Kidney (tissue), 14 donors: ENCODE measurements around the gene TGFB1. TPM values are rescaled to one million over a fixed set of nuclear protein-coding genes. Genes with fewer than 3 reads are reported as not detected.

Experiments used
- DNase-seq, 5 donors: peaks; one replicate each; pipeline ENCODE4 v3.0.0-alpha.2; 2013 to 2020
- FAIRE-seq: peaks from 2 replicates; lab custom pipeline; 2012; peaks lifted over from hg19 to GRCh38; lab: Jason Lieb, UNC
- H3K27ac ChIP-seq, 2 donors: one replicate each; pipeline ENCODE4 v1.7.0; 2013; ENCODE audit warnings: low read depth in 2 of 2, low read length in 2 of 2, inconsistent platforms in 1 of 2
- H3K27me3 ChIP-seq: one replicate; pipeline ENCODE4 v1.7.1; 2013; ENCODE audit warnings: low read length, inconsistent platforms; ENCODE audit not compliant: control insufficient read depth, insufficient read depth
- H3K36me3 ChIP-seq, 3 donors: one replicate each; pipeline versions ENCODE4 v1.7.0 to v1.7.1; 2013; ENCODE audit warnings: low read length in 3 of 3, control low read depth in 1 of 3, inconsistent platforms in 1 of 3; ENCODE audit not compliant: insufficient read depth in 3 of 3, control insufficient read depth in 2 of 3
- H3K4me1 ChIP-seq, 3 donors: one replicate each; pipeline versions ENCODE4 v1.7.0 to v1.7.1; 2013; ENCODE audit warnings: low read length in 3 of 3, inconsistent platforms in 1 of 3, low read depth in 1 of 3; ENCODE audit not compliant: control insufficient read depth in 2 of 3, insufficient read depth in 2 of 3
- H3K4me3 ChIP-seq, 3 donors: one replicate each; pipeline versions ENCODE4 v1.7.0 to v1.8.1; 2013; ENCODE audit warnings: low read length in 3 of 3, control low read depth in 1 of 3, inconsistent platforms in 1 of 3
- H3K9ac ChIP-seq, 3 donors: one replicate each; pipeline versions ENCODE4 v1.7.0 to v1.7.1; 2013; ENCODE audit warnings: low read length in 3 of 3, control low read depth in 1 of 3, inconsistent platforms in 1 of 3
- H3K9me3 ChIP-seq, 3 donors: one replicate each; pipeline versions ENCODE4 v1.7.0 to v1.7.1; 2013; ENCODE audit warnings: low read length in 3 of 3, control low read depth in 1 of 3, inconsistent platforms in 1 of 3; ENCODE audit not compliant: control insufficient read depth in 2 of 3, insufficient read depth in 1 of 3
- CTCF ChIP-seq: IDR thresholded peaks from 3 replicates; pipeline ENCODE4 v1.5.1; 2012; ENCODE audit warnings: mild to moderate bottlenecking, moderate library complexity, borderline replicate concordance; ENCODE audit not compliant: insufficient read depth; ENCODE audit errors: extremely low read depth
- intact Hi-C: fragments of 100-400 bp; cut with DNase I; formaldehyde crosslinking; loops from one replicate; pipeline ENCODE4 v1.11.1; 2022
- polyA plus RNA-seq: library from polyadenylated mRNA; stranded (reverse); fragments of 350-450 nt; fragmentation: Illumina TruSeq; extraction: RNeasy Lipid Tissue Mini Kit (QIAGEN cat#74804); gene quantifications from one replicate; pipeline ENCODE4 v1.2.3, GENCODE V29; 2014; ENCODE audit warnings: low read depth, low replicate concordance; ENCODE audit not compliant: insufficient read depth
- total RNA-seq: library from RNA; stranded (reverse); fragmentation: NEBNext Ultra II Directional; extraction: Animal tissue kit (Norgen Biotek cat#: 25700); gene quantifications from one replicate; pipeline ENCODE4 v1.2.1, GENCODE V29; 2021
- donor health status: control.
- donor health status: control.
- donor health status: control.
- donor health status: control.
- donor health status: control.
- donor health status: DM: yes; HTN: yes; CAD: no.
- donor health status: Normal renal cell carcinoma (clear cell type).

The TGFB1 gene
- total and polyA plus RNA-seq, 2 donors from 2014 or later = 19.1 to 48.0 TPM

GRCh38 chr19:41305927-41306793 is 47.6 kb downstream of the TGFB1 start:
- Histone ChIP-seq H3K36me3 (peaks cover 12 to 47% (median 34%) of the 10 kb centered on the region in 3 donors), H3K9ac (no peak overlapping the region), H3K27me3 (no peaks in the 10 kb centered on the region), H3K9me3 (no peaks in the 10 kb centered on the region), H3K4me3 (no peak overlapping the region), H3K4me1 (peaks cover 0 to 13% (median 9%) of the 10 kb centered on the region in 3 donors), H3K27ac (no peak overlapping the region)
- no peak for FAIRE-seq
- intact Hi-C loops = no loop called here
- no peak for TF ChIP-seq CTCF
- DNase-seq = no peak

- H3K9ac ChIP-seq = no peak overlapping the region
- no peak for TF ChIP-seq CTCF
These were observed 48.8 kb downstream of the TGFB1 start for GRCh38 chr19:41304706-41305483.

DNA sequence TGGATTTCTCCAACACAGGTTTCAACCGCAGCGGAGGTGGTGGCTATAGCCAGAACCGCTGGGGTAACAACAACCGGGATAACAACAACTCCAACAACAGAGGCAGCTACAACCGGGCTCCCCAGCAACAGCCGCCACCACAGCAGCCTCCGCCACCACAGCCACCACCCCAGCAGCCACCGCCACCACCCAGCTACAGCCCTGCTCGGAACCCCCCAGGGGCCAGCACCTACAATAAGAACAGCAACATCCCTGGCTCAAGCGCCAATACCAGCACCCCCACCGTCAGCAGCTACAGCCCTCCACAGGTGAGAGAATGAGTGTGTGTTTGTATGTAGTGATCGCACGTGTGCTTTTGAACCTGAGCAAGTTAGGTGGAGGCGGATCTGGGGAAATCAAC is 49.8 kb downstream of the TGFB1 start:
- no peak for TF ChIP-seq CTCF
- no peaks in the 10 kb centered on the region for H3K27me3 ChIP-seq
- H3K27ac ChIP-seq = no peak overlapping the region
- peaks cover 0 to 13% (median 5%) of the 10 kb centered on the region in 3 donors for H3K4me1 ChIP-seq
- H3K36me3 ChIP-seq = peaks cover 12 to 64% (median 47%) of the 10 kb centered on the region in 3 donors
- H3K4me3 ChIP-seq = no peak overlapping the region
- H3K9me3 ChIP-seq = no peaks in the 10 kb centered on the region
- FAIRE-seq (no peak), DNase-seq (no peak)
- intact Hi-C loops = no loop called here
- no peak overlapping the region for H3K9ac ChIP-seq

More at GRCh38 chr19:41304706-41305483, 48.8 kb downstream of the TGFB1 start:
- no peak overlapping the region for H3K27ac ChIP-seq
- H3K4me1 ChIP-seq = peaks cover 0 to 14% (median 9%) of the 10 kb centered on the region in 3 donors
- intact Hi-C loops = no loop called here
- no peaks in the 10 kb centered on the region for H3K27me3 ChIP-seq
- peaks cover 12 to 58% (median 43%) of the 10 kb centered on the region in 3 donors for H3K36me3 ChIP-seq
- H3K4me3 ChIP-seq = no peak overlapping the region
- DNase-seq (no peak), FAIRE-seq (no peak)
- H3K9me3 ChIP-seq = no peaks in the 10 kb centered on the region
